ENCODE data around the gene MCC. TPM values are rescaled to one million over a fixed set of nuclear protein-coding genes. Genes with fewer than 3 reads are reported as not detected.

MCC gene
- total RNA-seq, 4 donors from 2014 or later, result 6.8 to 11.9 (median 9.0) TPM

- Histone ChIP-seq H3K9me3 (no peaks in the 10 kb centered on the region), H3K27me3 (no peaks in the 10 kb centered on the region), H3K27ac (peak overlapping the region in 2 of 4 donors; percentile 20 to 67), H3K4me1 (peaks cover 0 to 5% of the 10 kb centered on the region in 2 donors), H3K36me3 (no peaks in the 10 kb centered on the region), H3K4me3 (peak overlapping the region in 1 of 4 donors; percentile 4)
- intact Hi-C loops (cut with DNase I; ENCODE audit: low total_unique reads) (no loop called here), in situ Hi-C loops (cut with MboI; ENCODE audit: low sequenced_read_pairs in 4 of 4) (loop anchor here in 3 of 4 donors (5.0 to 25.0 kb wide), 2 partner anchors 319 to 339 kb away; no protein-coding TSS in a partner anchor)
- peak; percentile 89 to 93 for ATAC-seq
- TF ChIP-seq POLR2A (IDR thresholded peaks at IDR 0.05) (no peak), CTCF (IDR thresholded peaks at IDR 0.05 in 4 of 5, conservative IDR thresholded peaks at IDR 0.05 in 1 of 5) (no peak)
- peak in 1 of 2 donors; percentile 18 for DNase-seq
Measured at GRCh38 chr5:113331209-113331551, 157.1 kb downstream of the MCC start.

- in situ Hi-C loops (cut with MboI; ENCODE audit: low sequenced_read_pairs in 4 of 4), result loop anchor here in 3 of 4 donors (5.0 to 25.0 kb wide), 2 partner anchors 318 to 338 kb away; no protein-coding TSS in a partner anchor
- H3K27me3 ChIP-seq, result no peaks in the 10 kb centered on the region
- H3K36me3 ChIP-seq, result no peaks in the 10 kb centered on the region
- intact Hi-C loops (cut with DNase I; ENCODE audit: low total_unique reads), result no loop called here
- H3K4me1 ChIP-seq, result peaks cover 0 to 5% of the 10 kb centered on the region in 2 donors
- no peaks in the 10 kb centered on the region for H3K9me3 ChIP-seq
- DNase-seq, result peak; percentile 30 to 59
- H3K4me3 ChIP-seq, result peak overlapping the region in 1 of 4 donors; percentile 4
- H3K27ac ChIP-seq, result peak overlapping the region in 2 of 4 donors; percentile 20 to 67
- no peak for TF ChIP-seq POLR2A (IDR thresholded peaks at IDR 0.05)
- TF ChIP-seq CTCF (IDR thresholded peaks at IDR 0.05 in 4 of 5, conservative IDR thresholded peaks at IDR 0.05 in 1 of 5), result peak in 2 of 5 experiments; percentile 34 to 50
- ATAC-seq, result peak; percentile 87
Measured at GRCh38 chr5:113330533-113331208, 157.6 kb downstream of the MCC start.

GRCh38 chr5:113329981-113330380 lies 158.3 kb downstream of the MCC start:
- Histone ChIP-seq H3K27ac (no peak overlapping the region), H3K36me3 (no peaks in the 10 kb centered on the region), H3K4me1 (peaks cover 0 to 5% of the 10 kb centered on the region in 2 donors), H3K4me3 (no peak overlapping the region), H3K27me3 (no peaks in the 10 kb centered on the region), H3K9me3 (no peaks in the 10 kb centered on the region)
- TF ChIP-seq CTCF (IDR thresholded peaks at IDR 0.05 in 4 of 5, conservative IDR thresholded peaks at IDR 0.05 in 1 of 5) (no peak), POLR2A (IDR thresholded peaks at IDR 0.05) (no peak)
- DNase-seq (no peak), ATAC-seq (no peak)
- intact Hi-C loops (cut with DNase I; ENCODE audit: low total_unique reads), result loop anchor here (5.0 kb wide), 1 partner anchor 333 kb away; no protein-coding TSS in a partner anchor
- in situ Hi-C loops (cut with MboI; ENCODE audit: low sequenced_read_pairs in 4 of 4), result loop anchor here in 3 of 4 donors (5.0 to 25.0 kb wide), 2 partner anchors 318 to 338 kb away; no protein-coding TSS in a partner anchor

GRCh38 chr5:113325054-113325453 lies 163.2 kb downstream of the MCC start:
- no peak overlapping the region for H3K4me3 ChIP-seq
- H3K36me3 ChIP-seq, result no peaks in the 10 kb centered on the region
- intact Hi-C loops (cut with DNase I; ENCODE audit: low total_unique reads), result loop anchor here (5.0 kb wide), 1 partner anchor 328 kb away; no protein-coding TSS in a partner anchor
- DNase-seq (no peak), ATAC-seq (no peak)
- H3K27ac ChIP-seq, result no peak overlapping the region
- H3K9me3 ChIP-seq, result no peaks in the 10 kb centered on the region
- H3K4me1 ChIP-seq, result no peaks in the 10 kb centered on the region
- TF ChIP-seq CTCF (IDR thresholded peaks at IDR 0.05 in 4 of 5, conservative IDR thresholded peaks at IDR 0.05 in 1 of 5), result no peak
- no peak for TF ChIP-seq POLR2A (IDR thresholded peaks at IDR 0.05)
- in situ Hi-C loops (cut with MboI; ENCODE audit: low sequenced_read_pairs in 4 of 4), result loop anchor here in 1 of 4 donors (25.0 kb wide), 1 partner anchor 313 kb away; no protein-coding TSS in a partner anchor
- no peaks in the 10 kb centered on the region for H3K27me3 ChIP-seq
